A549 (cell line): ENCODE results near the gene TBX20.
"Not testable (repeated sequence)": the region's sequence is repeated elsewhere in the genome, so short reads cannot be mapped to it uniquely, and the experiment has no call there.

Experiments
- RCOR1 ChIP-seq: fragments of 150-350 bp; IDR thresholded peaks from 2 replicates; pipeline ENCODE4 v1.6.1; 2014; ENCODE audit warnings: antibody characterized with exemption, low read length, low read depth
- TFCP2L1 ChIP-seq: fragments of 250-450 bp; sonication (Bioruptor Pico); IDR thresholded peaks from 2 replicates; pipeline ENCODE4 v1.5.0; 2021; ENCODE audit warnings: mild to moderate bottlenecking
- TF ChIP-seq, protein P1 (sequence below): IDR thresholded peaks from 2 replicates; pipeline ENCODE4 v1.6.1; 2012
- TF ChIP-seq, protein P2 (sequence below): fragments of >200 bp; sonication (Bioruptor Twin); formaldehyde crosslinking; IDR thresholded peaks from 3 replicates; pipeline ENCODE4 v1.5.1; 2016

DNA sequence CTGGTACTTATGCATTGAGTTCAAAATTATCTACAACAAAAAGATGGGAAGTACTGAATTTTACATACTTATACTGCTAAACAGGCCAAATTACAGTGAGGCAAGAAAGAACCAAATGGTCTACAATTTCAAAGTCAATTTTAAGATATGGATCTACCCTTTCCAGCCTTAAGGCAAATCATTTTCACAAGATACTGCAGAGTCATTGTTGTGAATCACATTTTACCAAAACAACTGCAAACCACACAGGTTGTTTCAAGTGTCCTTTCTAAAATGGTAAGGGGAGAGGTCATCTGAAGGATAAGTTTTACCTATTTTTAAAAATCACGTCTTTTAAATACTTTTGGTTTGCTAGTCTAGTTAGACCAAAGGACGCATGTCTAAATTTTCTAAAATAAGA is 12.9 kb downstream of the TBX20 start:
- TF ChIP-seq, protein P1, sequence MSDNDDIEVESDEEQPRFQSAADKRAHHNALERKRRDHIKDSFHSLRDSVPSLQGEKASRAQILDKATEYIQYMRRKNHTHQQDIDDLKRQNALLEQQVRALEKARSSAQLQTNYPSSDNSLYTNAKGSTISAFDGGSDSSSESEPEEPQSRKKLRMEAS = not testable (repeated sequence)
- TF ChIP-seq, protein P2, sequence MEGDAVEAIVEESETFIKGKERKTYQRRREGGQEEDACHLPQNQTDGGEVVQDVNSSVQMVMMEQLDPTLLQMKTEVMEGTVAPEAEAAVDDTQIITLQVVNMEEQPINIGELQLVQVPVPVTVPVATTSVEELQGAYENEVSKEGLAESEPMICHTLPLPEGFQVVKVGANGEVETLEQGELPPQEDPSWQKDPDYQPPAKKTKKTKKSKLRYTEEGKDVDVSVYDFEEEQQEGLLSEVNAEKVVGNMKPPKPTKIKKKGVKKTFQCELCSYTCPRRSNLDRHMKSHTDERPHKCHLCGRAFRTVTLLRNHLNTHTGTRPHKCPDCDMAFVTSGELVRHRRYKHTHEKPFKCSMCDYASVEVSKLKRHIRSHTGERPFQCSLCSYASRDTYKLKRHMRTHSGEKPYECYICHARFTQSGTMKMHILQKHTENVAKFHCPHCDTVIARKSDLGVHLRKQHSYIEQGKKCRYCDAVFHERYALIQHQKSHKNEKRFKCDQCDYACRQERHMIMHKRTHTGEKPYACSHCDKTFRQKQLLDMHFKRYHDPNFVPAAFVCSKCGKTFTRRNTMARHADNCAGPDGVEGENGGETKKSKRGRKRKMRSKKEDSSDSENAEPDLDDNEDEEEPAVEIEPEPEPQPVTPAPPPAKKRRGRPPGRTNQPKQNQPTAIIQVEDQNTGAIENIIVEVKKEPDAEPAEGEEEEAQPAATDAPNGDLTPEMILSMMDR = not testable (repeated sequence)
- TF ChIP-seq RCOR1; TFCP2L1 (CRISPR knock-in tag): not testable (repeated sequence)
